ENCODE measurements around the gene ALDH3B2.
"Not testable (repeated sequence)": the region's sequence is repeated elsewhere in the genome, so short reads cannot be mapped to it uniquely, and the experiment has no call there.

The ALDH3B2 gene

GRCh38 chr11:67627812-67628624, 46.4 kb downstream of the ALDH3B2 start:
- no peak for DNase-seq

- no peak for DNase-seq
Observed at GRCh38 chr11:67627441-67627811, 47.0 kb downstream of the ALDH3B2 start.

GRCh38 chr11:67626970-67627369, 47.5 kb downstream of the ALDH3B2 start:
- no peak for DNase-seq

GRCh38 chr11:67626131-67626833, 48.1 kb downstream of the ALDH3B2 start:
- DNase-seq: not testable (repeated sequence)

GRCh38 chr11:67623795-67624194, 50.6 kb downstream of the ALDH3B2 start:
- DNase-seq: not testable (repeated sequence)

GRCh38 chr11:67622905-67623304, 51.5 kb downstream of the ALDH3B2 start:
- not testable (repeated sequence) for DNase-seq

- not testable (repeated sequence) for DNase-seq
Observed at GRCh38 chr11:67621928-67622327, 52.5 kb downstream of the ALDH3B2 start.

GRCh38 chr11:67620621-67621020, 53.8 kb downstream of the ALDH3B2 start:
- DNase-seq: not testable (repeated sequence)

GRCh38 chr11:67619683-67620618, 54.5 kb downstream of the ALDH3B2 start:
- not testable (repeated sequence) for DNase-seq

GRCh38 chr11:67618901-67619659, 55.3 kb downstream of the ALDH3B2 start:
- not testable (repeated sequence) for DNase-seq

- no peak for DNase-seq
Observed at GRCh38 chr11:67617243-67617953, 57.0 kb downstream of the ALDH3B2 start.

GRCh38 chr11:67616431-67617242, 57.8 kb downstream of the ALDH3B2 start:
- DNase-seq: no peak

- no peak for DNase-seq
Observed at GRCh38 chr11:67615728-67616430, 58.5 kb downstream of the ALDH3B2 start.

GRCh38 chr11:67614730-67615714, 59.4 kb downstream of the ALDH3B2 start:
- peak; percentile 43 for DNase-seq

- peak; percentile 86 for DNase-seq
Observed at GRCh38 chr11:67613960-67614715, 60.3 kb downstream of the ALDH3B2 start.

- DNase-seq: no peak
Observed at GRCh38 chr11:67613313-67613959, 61.0 kb downstream of the ALDH3B2 start.

GRCh38 chr11:67612751-67613150, 61.7 kb downstream of the ALDH3B2 start:
- no peak for DNase-seq

Data from stimulated activated naive CD4-positive, alpha-beta T cell treated with Interleukin-2 at 50 U/mL for 16 hours (primary cell).